Esophagus squamous epithelium (tissue), 4 donors: ENCODE data around the gene DNAH1.

Experiments used
- CTCF ChIP-seq, 6 experiments: fragments of 450-650 bp in 4 of 6; fragments of 200-600 bp in 2 of 6; sonication (generic) in 2 of 6; IDR thresholded peaks; one replicate each; pipeline ENCODE4 v1.5.1; 2016 to 2019; ENCODE audit warnings: antibody characterized with exemption in 6 of 6, mild to moderate bottlenecking in 4 of 6, moderate library complexity in 4 of 6
- POLR2A ChIP-seq, 4 donors: fragments of 450-650 bp; IDR thresholded peaks; one replicate each; pipeline ENCODE4 v1.6.1; 2017; ENCODE audit warnings: antibody characterized with exemption in 4 of 4, mild to moderate bottlenecking in 4 of 4, moderate library complexity in 3 of 4

DNA sequence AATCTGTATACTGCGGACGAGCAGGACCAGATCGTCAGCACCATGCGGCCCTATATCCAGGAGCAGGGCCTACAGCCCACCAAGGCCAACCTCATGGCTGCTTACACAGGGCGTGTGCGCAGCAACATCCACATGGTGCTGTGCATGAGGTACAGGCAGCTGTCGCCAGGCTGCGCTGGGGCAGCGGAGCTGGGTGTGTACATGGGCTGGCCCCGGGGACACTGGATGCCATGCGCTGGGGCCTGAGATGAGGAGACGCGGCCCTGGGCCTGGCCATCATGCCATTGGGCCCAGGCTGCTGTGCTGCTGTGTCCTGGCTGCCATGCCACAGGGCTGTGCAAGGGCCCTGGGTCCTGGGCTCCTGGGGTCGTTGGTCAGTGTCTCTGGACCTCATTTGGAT lies 67.3 kb downstream of the DNAH1 start:
- no peak for TF ChIP-seq CTCF (IDR thresholded peaks at IDR 0.05)
- no peak for TF ChIP-seq POLR2A (IDR thresholded peaks at IDR 0.05)
